H9 (cell line): ENCODE measurements around the gene CCDC158. TPM values are rescaled to one million over a fixed set of nuclear protein-coding genes. Genes with fewer than 3 reads are reported as not detected.
"Not testable (repeated sequence)": the region's sequence is repeated elsewhere in the genome, so short reads cannot be mapped to it uniquely, and the experiment has no call there.

ENCODE experiments used
- DNase-seq: peaks from one replicate; pipeline ENCODE4 v3.0.0-alpha.2; 2017
- H2AFZ ChIP-seq: one replicate; pipeline ENCODE4 v1.6.1; 2013; ENCODE audit warnings: mild to moderate bottlenecking, low read length, control low read depth, moderate library complexity
- H2AK5ac ChIP-seq: 2 replicates; pipeline ENCODE4 v1.6.1; 2013; ENCODE audit warnings: low read length, control low read depth, mixed read lengths; ENCODE audit not compliant: insufficient read length
- H2BK120ac ChIP-seq: one replicate; pipeline ENCODE4 v1.6.1; 2013; ENCODE audit warnings: low read depth, mild to moderate bottlenecking, low read length, control low read depth, inconsistent platforms; ENCODE audit not compliant: poor library complexity, severe bottlenecking
- H2BK12ac ChIP-seq: 2 replicates; pipeline ENCODE4 v1.6.1; 2013; ENCODE audit warnings: low read length, control low read depth, mixed read lengths, low read depth; ENCODE audit not compliant: insufficient read length
- H2BK15ac ChIP-seq: 2 replicates; pipeline ENCODE4 v1.6.1; 2013; ENCODE audit warnings: low read depth, low read length, control low read depth
- H2BK20ac ChIP-seq: one replicate; pipeline ENCODE4 v1.6.1; 2013; ENCODE audit warnings: low read depth, mild to moderate bottlenecking, low read length, control low read depth, inconsistent platforms; ENCODE audit not compliant: poor library complexity, severe bottlenecking
- H2BK5ac ChIP-seq: 2 replicates; pipeline ENCODE4 v1.6.1; 2013; ENCODE audit warnings: low read length, control low read depth, mixed read lengths; ENCODE audit not compliant: insufficient read length
- H3K14ac ChIP-seq: 2 replicates; pipeline ENCODE4 v1.6.1; 2013; ENCODE audit warnings: low read length, control low read depth; ENCODE audit not compliant: insufficient read depth
- H3K18ac ChIP-seq: 2 replicates; pipeline ENCODE4 v1.6.1; 2013; ENCODE audit warnings: low read depth, mild to moderate bottlenecking, mixed read lengths, low read length, control low read depth; ENCODE audit not compliant: insufficient read length
- H3K23ac ChIP-seq: 2 replicates; pipeline ENCODE4 v1.6.1; 2013; ENCODE audit warnings: low read length, control low read depth, mixed read lengths, low read depth; ENCODE audit not compliant: insufficient read length
- H3K23me2 ChIP-seq: 2 replicates; pipeline ENCODE4 v1.6.1; 2013; ENCODE audit warnings: low read depth, mild to moderate bottlenecking, mixed read lengths, low read length, control low read depth; ENCODE audit not compliant: insufficient read length, poor library complexity, severe bottlenecking
- H3K27ac ChIP-seq: 2 replicates; pipeline ENCODE4 v1.5.1; 2013; ENCODE audit warnings: low read length, control low read depth, mixed read lengths, low read depth; ENCODE audit not compliant: insufficient read length
- H3K27me3 ChIP-seq: 2 replicates; pipeline ENCODE4 v1.6.1; 2013; ENCODE audit warnings: low read length, control low read depth, inconsistent platforms; ENCODE audit not compliant: insufficient read depth
- H3K4ac ChIP-seq: 2 replicates; pipeline ENCODE4 v1.6.1; 2013; ENCODE audit warnings: low read depth, mild to moderate bottlenecking, control low read depth, inconsistent platforms, low read length, moderate library complexity
- H3K4me1 ChIP-seq: 2 replicates; pipeline ENCODE4 v1.6.1; 2013; ENCODE audit warnings: low read length, control low read depth, inconsistent platforms; ENCODE audit not compliant: insufficient read depth
- H3K4me2 ChIP-seq: 2 replicates; pipeline ENCODE4 v1.6.1; 2013; ENCODE audit warnings: low read length, control low read depth, mixed read lengths; ENCODE audit not compliant: insufficient read length, insufficient read depth
- H3K56ac ChIP-seq: 2 replicates; pipeline ENCODE4 v1.6.1; 2013; ENCODE audit warnings: low read depth, mild to moderate bottlenecking, mixed read lengths, low read length, control low read depth; ENCODE audit not compliant: insufficient read length
- H3K79me1 ChIP-seq: 2 replicates; pipeline ENCODE4 v1.6.1; 2013; ENCODE audit warnings: low read depth, mild to moderate bottlenecking, moderate library complexity, low read length, control low read depth, inconsistent platforms; ENCODE audit not compliant: insufficient read depth, poor library complexity, severe bottlenecking
- H3K79me2 ChIP-seq: 2 replicates; pipeline ENCODE4 v1.6.1; 2013; ENCODE audit warnings: low read length, control low read depth, inconsistent platforms; ENCODE audit not compliant: insufficient read depth
- H3K9ac ChIP-seq: 2 replicates; pipeline ENCODE4 v1.6.1; 2013; ENCODE audit warnings: low read length, control low read depth, mixed read lengths; ENCODE audit not compliant: insufficient read length; ENCODE audit errors: extremely low read depth
- H3K9me3 ChIP-seq: one replicate; pipeline ENCODE4 v1.6.1; 2013; ENCODE audit warnings: low read depth, low read length, inconsistent platforms; ENCODE audit not compliant: control insufficient read depth
- H3T11ph ChIP-seq: one replicate; pipeline ENCODE4 v1.6.1; 2013; ENCODE audit warnings: mild to moderate bottlenecking, low read length, control low read depth, inconsistent platforms
- H4K20me1 ChIP-seq: one replicate; pipeline ENCODE4 v1.6.1; 2013; ENCODE audit not compliant: control insufficient read depth, insufficient read length, insufficient read depth
- H4K5ac ChIP-seq: 2 replicates; pipeline ENCODE4 v1.6.1; 2013; ENCODE audit warnings: low read depth, mild to moderate bottlenecking, mixed read lengths, low read length, control low read depth; ENCODE audit not compliant: insufficient read length
- H4K8ac ChIP-seq: replicated peaks from 2 replicates; pipeline ENCODE4 v1.6.1; 2013; ENCODE audit warnings: low read length, control low read depth, mixed read lengths, low read depth; ENCODE audit not compliant: insufficient read length
- H4K91ac ChIP-seq: 2 replicates; pipeline ENCODE4 v1.6.1; 2013; ENCODE audit warnings: low read depth, mild to moderate bottlenecking, moderate library complexity, mixed read lengths, low read length, control low read depth; ENCODE audit not compliant: insufficient read length
- H3K27ac Mint-ChIP-seq, 3 experiments: 2 replicates in 2 of 3; 3 replicates in 1 of 3; pipeline ENCODE4 v1.8.0; 2020 to 2021; ENCODE audit warnings: mixed read lengths in 3 of 3, mild to moderate bottlenecking in 1 of 3, moderate library complexity in 1 of 3
- H3K27me3 Mint-ChIP-seq: 2 replicates; pipeline ENCODE4 v1.8.0; 2021; ENCODE audit warnings: low read depth, mild to moderate bottlenecking, moderate library complexity, mixed read lengths
- H3K36me3 Mint-ChIP-seq, 3 experiments: 2 replicates in 2 of 3; 3 replicates in 1 of 3; pipeline ENCODE4 v1.8.0; 2020 to 2021; ENCODE audit warnings: low read depth in 3 of 3, mixed read lengths in 3 of 3; ENCODE audit not compliant: insufficient read depth in 1 of 3
- H3K4me1 Mint-ChIP-seq, 2 experiments: 2 replicates each; pipeline ENCODE4 v1.8.0; 2020; ENCODE audit warnings: mixed read lengths in 2 of 2
- H3K4me3 Mint-ChIP-seq, 2 experiments: 2 replicates in 1 of 2; 3 replicates in 1 of 2; pipeline ENCODE4 v1.8.0; 2020 to 2021; ENCODE audit warnings: mild to moderate bottlenecking in 2 of 2, mixed read lengths in 2 of 2, moderate library complexity in 1 of 2
- H3K9me3 Mint-ChIP-seq, 2 experiments: 2 replicates in 1 of 2; 3 replicates in 1 of 2; pipeline ENCODE4 v1.8.0; 2020; ENCODE audit warnings: mild to moderate bottlenecking in 2 of 2, mixed read lengths in 2 of 2, moderate library complexity in 1 of 2
- WGBS: extraction: QIAGEN DNeasy Blood & Tissue Kit; methylation state at CpG from one replicate; pipeline ENCODE4 v1.1.7; 2013; ENCODE audit warnings: missing lambda C conversion rate, low lambda C conversion rate, mixed read lengths; ENCODE audit not compliant: insufficient read length; ENCODE audit errors: extremely low coverage; 5-methylcytosine and 5-hydroxymethylcytosine counted together
- total RNA-seq: library from RNA; stranded (reverse); gene quantifications from 2 replicates; pipeline ENCODE4 v1.2.1, GENCODE V29; 2021
- TF ChIP-seq, protein P1 (sequence below): fragments of 200-600 bp; sonication (generic); conservative IDR thresholded peaks from 3 replicates; pipeline ENCODE4 v1.8.0; 2021; ENCODE audit warnings: antibody characterized with exemption, mild to moderate bottlenecking

CCDC158 gene
- total RNA-seq, 1 experiment from 2014 or later = not detected

GRCh38 chr4:76426272-76426671 lies 5.3 kb upstream of the CCDC158 start:
- Mint-ChIP-seq H3K27ac (no peak overlapping the region), H3K4me3 (no peak overlapping the region)
- H2AFZ ChIP-seq = no peak overlapping the region

GRCh38 chr4:76423159-76423558 lies 2.2 kb upstream of the CCDC158 start:
- not testable (repeated sequence) for H3K14ac ChIP-seq, H3K4ac ChIP-seq
- no CpG with 5 or more reads among the region's 27 CpGs for WGBS

More at GRCh38 chr4:76426272-76426671, 5.3 kb upstream of the CCDC158 start:
- H4K20me1 ChIP-seq = no peaks in the 10 kb centered on the region
- no peaks in the 10 kb centered on the region for H3K27me3 Mint-ChIP-seq
- no peak overlapping the region for H3K9ac ChIP-seq
- no peak overlapping the region for H2BK15ac ChIP-seq
- DNase-seq = no peak
- H3K9me3 Mint-ChIP-seq = peaks cover 14 to 15% of the 10 kb centered on the region in 2 experiments
- H3K4me2 ChIP-seq = no peak overlapping the region
- H3K27ac ChIP-seq = no peak overlapping the region
- no peak overlapping the region for H3K23ac ChIP-seq
- no peak overlapping the region for H3K56ac ChIP-seq
- no peaks in the 10 kb centered on the region for H3K4me1 ChIP-seq
- H3T11ph ChIP-seq = no peak overlapping the region
- no peak overlapping the region for H4K5ac ChIP-seq
- peaks cover 3 to 10% (median 6%) of the 10 kb centered on the region in 3 experiments; a peak in 6 of 7 replicates for H3K36me3 Mint-ChIP-seq
- H2BK120ac ChIP-seq = no peak overlapping the region
- peaks cover 5% of the 10 kb centered on the region for H3K9me3 ChIP-seq
- H3K4me1 Mint-ChIP-seq = peaks cover 12 to 14% of the 10 kb centered on the region in 2 experiments
- no CpG with 5 or more reads among the region's 2 CpGs for WGBS
- H3K18ac ChIP-seq = no peak overlapping the region
- no peaks in the 10 kb centered on the region for H3K23me2 ChIP-seq
- H2BK20ac ChIP-seq = no peak overlapping the region
- H3K79me2 ChIP-seq = no peaks in the 10 kb centered on the region
- no peak overlapping the region for H3K14ac ChIP-seq
- no peak overlapping the region for H2BK5ac ChIP-seq
- H3K79me1 ChIP-seq = no peaks in the 10 kb centered on the region
- no peak overlapping the region for H4K91ac ChIP-seq
- H3K27me3 ChIP-seq = no peaks in the 10 kb centered on the region
- H2BK12ac ChIP-seq = no peak overlapping the region
- TF ChIP-seq, protein P1, sequence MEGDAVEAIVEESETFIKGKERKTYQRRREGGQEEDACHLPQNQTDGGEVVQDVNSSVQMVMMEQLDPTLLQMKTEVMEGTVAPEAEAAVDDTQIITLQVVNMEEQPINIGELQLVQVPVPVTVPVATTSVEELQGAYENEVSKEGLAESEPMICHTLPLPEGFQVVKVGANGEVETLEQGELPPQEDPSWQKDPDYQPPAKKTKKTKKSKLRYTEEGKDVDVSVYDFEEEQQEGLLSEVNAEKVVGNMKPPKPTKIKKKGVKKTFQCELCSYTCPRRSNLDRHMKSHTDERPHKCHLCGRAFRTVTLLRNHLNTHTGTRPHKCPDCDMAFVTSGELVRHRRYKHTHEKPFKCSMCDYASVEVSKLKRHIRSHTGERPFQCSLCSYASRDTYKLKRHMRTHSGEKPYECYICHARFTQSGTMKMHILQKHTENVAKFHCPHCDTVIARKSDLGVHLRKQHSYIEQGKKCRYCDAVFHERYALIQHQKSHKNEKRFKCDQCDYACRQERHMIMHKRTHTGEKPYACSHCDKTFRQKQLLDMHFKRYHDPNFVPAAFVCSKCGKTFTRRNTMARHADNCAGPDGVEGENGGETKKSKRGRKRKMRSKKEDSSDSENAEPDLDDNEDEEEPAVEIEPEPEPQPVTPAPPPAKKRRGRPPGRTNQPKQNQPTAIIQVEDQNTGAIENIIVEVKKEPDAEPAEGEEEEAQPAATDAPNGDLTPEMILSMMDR = peak; percentile 53
- no peak overlapping the region for H3K4ac ChIP-seq
- no peak overlapping the region for H2AK5ac ChIP-seq
- H4K8ac ChIP-seq = no peak overlapping the region

More at GRCh38 chr4:76423159-76423558, 2.2 kb upstream of the CCDC158 start:
- not testable (repeated sequence) for H2BK12ac ChIP-seq, H3K9ac ChIP-seq, H2AFZ ChIP-seq, H3K27ac ChIP-seq, H2AK5ac ChIP-seq, H4K20me1 ChIP-seq, H3K18ac ChIP-seq, H2BK120ac ChIP-seq, H3K79me1 ChIP-seq, H2BK20ac ChIP-seq, H2BK5ac ChIP-seq, H3T11ph ChIP-seq, H2BK15ac ChIP-seq, H3K27me3 Mint-ChIP-seq, H3K79me2 ChIP-seq, H4K8ac ChIP-seq, H3K27me3 ChIP-seq, H3K4me3 Mint-ChIP-seq, H3K4me1 ChIP-seq, DNase-seq, H3K23ac ChIP-seq, H4K91ac ChIP-seq, H4K5ac ChIP-seq, H3K27ac Mint-ChIP-seq, H3K56ac ChIP-seq, H3K4me2 ChIP-seq, H3K23me2 ChIP-seq, H3K9me3 ChIP-seq
- Mint-ChIP-seq H3K36me3 (peaks cover 8 to 18% (median 12%) of the 10 kb centered on the region in 3 experiments), H3K4me1 (peaks cover 15 to 16% of the 10 kb centered on the region in 2 experiments), H3K9me3 (peaks cover 20 to 21% of the 10 kb centered on the region in 2 experiments)
